Adrenal gland (tissue), 12 donors: Measurements from ENCODE around the gene SRY. TPM values are rescaled to one million over a fixed set of nuclear protein-coding genes. Genes with fewer than 3 reads are reported as not detected.
"Not testable (repeated sequence)": the region's sequence is repeated elsewhere in the genome, so short reads cannot be mapped to it uniquely, and the experiment has no call there.

ENCODE experiments used
- DNase-seq, 7 donors: peaks; one replicate each; pipeline ENCODE4 v3.0.0-alpha.2; 2019 to 2020
- H3K27ac ChIP-seq, 5 donors: fragments of 200-600 bp; sonication (generic) in 4 of 5; 1 replicate in 3 of 5; 2 replicates in 2 of 5; pipeline versions ENCODE4 v1.5.1 to v1.8.0; 2016 to 2020; ENCODE audit warnings: mild to moderate bottlenecking in 1 of 5
- H3K27me3 ChIP-seq: fragments of 200-600 bp; 2 replicates; pipeline ENCODE4 v1.8.0; 2021
- H3K36me3 ChIP-seq, 2 donors: fragments of 200-600 bp; replicated peaks in 1 of 2; 1 replicate in 1 of 2; 2 replicates in 1 of 2; pipeline versions ENCODE4 v1.5.1 to v1.8.0; 2018 to 2022
- H3K4me1 ChIP-seq, 2 donors: fragments of 200-600 bp; replicated peaks in 1 of 2; 1 replicate in 1 of 2; 2 replicates in 1 of 2; pipeline versions ENCODE4 v1.5.1 to v1.8.0; 2018 to 2021
- H3K4me3 ChIP-seq, 4 donors: fragments of 200-600 bp; sonication (generic) in 3 of 4; one replicate each; pipeline ENCODE4 v1.5.1; 2016 to 2018
- H3K9me3 ChIP-seq, 3 donors: fragments of 200-600 bp; sonication (generic) in 1 of 3; replicated peaks in 1 of 3; 1 replicate in 2 of 3; 2 replicates in 1 of 3; pipeline versions ENCODE4 v1.5.1 to v1.8.0; 2016 to 2021
- CTCF ChIP-seq, 6 experiments: fragments of 450-650 bp in 4 of 6; fragments of 200-600 bp in 2 of 6; sonication (generic) in 1 of 6; IDR thresholded peaks; 1 replicate in 5 of 6; 2 replicates in 1 of 6; pipeline versions ENCODE4 v1.5.1 to v1.8.0; 2016 to 2021; ENCODE audit warnings: antibody characterized with exemption in 6 of 6, mild to moderate bottlenecking in 2 of 6, moderate library complexity in 1 of 6
- POLR2A ChIP-seq, 2 donors: fragments of 450-650 bp; IDR thresholded peaks; one replicate each; pipeline ENCODE4 v1.6.1; 2017; ENCODE audit warnings: antibody characterized with exemption in 2 of 2, mild to moderate bottlenecking in 2 of 2, moderate library complexity in 1 of 2
- WGBS, 4 donors: extraction: QIAGEN DNeasy Blood & Tissue Kit in 2 of 4; methylation state at CpG; one replicate each; pipeline versions ENCODE4 v1.1.5 to v1.1.7; 2013 to 2017; 5-methylcytosine and 5-hydroxymethylcytosine counted together
- intact Hi-C, 2 donors: fragments of 100-400 bp; cut with DNase I; formaldehyde crosslinking; loops; one replicate each; pipeline versions ENCODE4 v1.14.1 to v1.15.0; 2022 to 2023
- polyA plus RNA-seq, 3 donors: library from polyadenylated mRNA; stranded (reverse); fragments of 200-250 nt in 2 of 3; fragments of 350-450 nt in 1 of 3; fragmentation: Illumina TruSeq in 1 of 3; extraction: RNeasy Lipid Tissue Mini Kit (QIAGEN cat#74804) in 1 of 3; gene quantifications; one replicate each; pipeline ENCODE4 v1.2.3, GENCODE V29; 2013 to 2014
- total RNA-seq, 9 donors: library from RNA; depleted of rRNA in 4 of 9; stranded (reverse); fragments of >200 nt in 4 of 9; fragments of 120-200 nt in 1 of 9; fragmentation: NEBNext Ultra II Directional in 1 of 9; extraction: Animal tissue kit (Norgen Biotek cat#: 25700) in 1 of 9; gene quantifications; one replicate each; pipeline versions ENCODE4 v1.1.0 to v1.2.4, GENCODE V29; 2013 to 2023
- donor health status: healthy with polysubstance abuse.
- donor health status: Bipolar disorder and iron deficiency.
- donor health status: DM: yes; HTN: yes; CAD: no.
- donor health status: DM: no; HTN: no; CAD: no.
- donor health status: DM: no; HTN: no; CAD: no.
- donor health status: DM: yes; HTN: yes; CAD: no.

The SRY gene
- total and polyA plus RNA-seq, 12 donors, result 0.97 to 5.9 (median 1.1) TPM; not detected in 9

DNA sequence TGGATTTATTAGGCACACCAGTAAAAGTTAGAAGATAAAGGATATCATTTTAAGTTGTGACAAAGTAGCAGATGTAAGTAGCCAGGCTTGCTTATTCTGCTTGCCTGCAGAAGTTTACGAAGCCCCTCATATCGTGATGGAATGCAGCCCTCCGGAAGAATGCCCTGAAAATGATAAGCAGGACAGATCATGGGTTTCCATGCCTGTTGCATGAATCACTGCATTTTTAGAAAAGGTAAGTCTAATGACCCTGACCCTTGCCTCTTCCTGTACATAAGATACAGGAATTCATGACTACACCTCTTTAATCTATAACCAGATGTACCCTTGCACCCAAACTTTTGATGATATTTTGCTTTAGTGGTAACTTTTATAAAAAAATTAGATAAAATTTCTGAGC, 37.0 kb upstream of the SRY start:
- WGBS, 4 donors, result 50 to 69% methylated on average over 2 to 3 of the region's 3 CpGs; no CpG with 5 or more reads in 2 of the 4 donors
- TF ChIP-seq POLR2A (IDR thresholded peaks at IDR 0.05), result no peak
- no peak for TF ChIP-seq CTCF (IDR thresholded peaks at IDR 0.05)
- DNase-seq, result no peak
- intact Hi-C loops, result no loop called here
- Histone ChIP-seq H3K36me3 (no peaks in the 10 kb centered on the region), H3K9me3 (no peaks in the 10 kb centered on the region), H3K4me3 (no peak overlapping the region), H3K4me1 (no peaks in the 10 kb centered on the region), H3K27ac (no peak overlapping the region), H3K27me3 (no peaks in the 10 kb centered on the region)

- H3K27ac ChIP-seq, intact Hi-C loops, H3K4me1 ChIP-seq, H3K27me3 ChIP-seq, H3K36me3 ChIP-seq, H3K9me3 ChIP-seq, DNase-seq, H3K4me3 ChIP-seq: not testable (repeated sequence)
- 88 to 90% methylated on average over 8 to 10 of the region's 10 CpGs; no CpG with 5 or more reads in 2 of the 4 donors for WGBS, 4 donors
Observed at GRCh38 chrY:2817146-2817896, 29.8 kb upstream of the SRY start.

GRCh38 chrY:2800246-2800645, 12.8 kb upstream of the SRY start:
- no peak overlapping the region for H3K4me3 ChIP-seq

GRCh38 chrY:2797991-2798390, 10.5 kb upstream of the SRY start:
- DNase-seq, result no peak
- intact Hi-C loops, result no loop called here
- no peaks in the 10 kb centered on the region for H3K4me1 ChIP-seq
- H3K27ac ChIP-seq, result no peak overlapping the region
- TF ChIP-seq POLR2A (IDR thresholded peaks at IDR 0.05) (no peak), CTCF (IDR thresholded peaks at IDR 0.05) (no peak)
- H3K36me3 ChIP-seq, result no peaks in the 10 kb centered on the region
- H3K9me3 ChIP-seq, result no peaks in the 10 kb centered on the region
- no peak overlapping the region for H3K4me3 ChIP-seq
- no peaks in the 10 kb centered on the region for H3K27me3 ChIP-seq

More at GRCh38 chrY:2800246-2800645, 12.8 kb upstream of the SRY start:
- Histone ChIP-seq H3K36me3 (no peaks in the 10 kb centered on the region), H3K27me3 (no peaks in the 10 kb centered on the region), H3K9me3 (no peaks in the 10 kb centered on the region), H3K4me1 (no peaks in the 10 kb centered on the region), H3K27ac (no peak overlapping the region)
- peak in 2 of 6 experiments; percentile 42 for TF ChIP-seq CTCF (IDR thresholded peaks at IDR 0.05)
- TF ChIP-seq POLR2A (IDR thresholded peaks at IDR 0.05), result no peak
- WGBS, 4 donors, result 13 to 28% methylated on average over 2 of the region's 2 CpGs; no CpG with 5 or more reads in 2 of the 4 donors
- no peak for DNase-seq
- intact Hi-C loops, result no loop called here

DNA sequence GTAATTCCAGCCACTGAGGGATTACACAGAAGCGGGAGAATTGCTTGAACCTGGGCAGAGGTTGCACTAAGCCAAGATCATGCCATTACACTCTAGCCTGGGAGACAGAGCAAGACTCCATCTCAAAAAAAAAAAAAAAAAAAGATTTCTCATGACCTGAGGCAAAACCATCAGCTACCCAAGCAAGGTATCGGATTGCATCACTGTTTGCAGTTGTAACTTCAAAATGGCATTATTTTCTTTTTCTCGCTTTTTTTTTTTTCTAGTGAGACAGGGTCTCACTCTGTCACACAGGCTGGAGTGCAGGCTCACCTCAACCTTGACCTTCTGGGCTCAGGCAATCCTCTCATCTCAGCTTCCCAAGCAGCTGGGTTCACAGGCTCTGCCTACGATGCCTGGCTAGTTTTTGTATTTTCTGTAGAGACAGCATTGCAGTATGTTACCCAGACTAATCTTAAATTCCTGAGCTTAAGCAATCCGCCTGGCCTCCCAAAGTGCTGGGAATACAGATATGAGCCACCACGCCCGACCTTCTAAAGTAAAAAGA, 9.6 kb upstream of the SRY start:
- intact Hi-C loops, result no loop called here
- no peak overlapping the region for H3K27ac ChIP-seq
- DNase-seq, result no peak
- H3K36me3 ChIP-seq, result no peaks in the 10 kb centered on the region
- no peaks in the 10 kb centered on the region for H3K4me1 ChIP-seq
- H3K9me3 ChIP-seq, result no peaks in the 10 kb centered on the region
- TF ChIP-seq CTCF (IDR thresholded peaks at IDR 0.05), result no peak
- no peak for TF ChIP-seq POLR2A (IDR thresholded peaks at IDR 0.05)
- H3K27me3 ChIP-seq, result no peaks in the 10 kb centered on the region
- no peak overlapping the region for H3K4me3 ChIP-seq
- 60 to 72% methylated on average over 5 to 7 of the region's 7 CpGs; no CpG with 5 or more reads in 2 of the 4 donors for WGBS, 4 donors
